ENCODE measurements around the gene SLC15A1. TPM values are rescaled to one million over a fixed set of nuclear protein-coding genes. Genes with fewer than 3 reads are reported as not detected.

SLC15A1 gene
- total RNA-seq, 1 experiment from 2014 or later: 2.6 TPM

DNA sequence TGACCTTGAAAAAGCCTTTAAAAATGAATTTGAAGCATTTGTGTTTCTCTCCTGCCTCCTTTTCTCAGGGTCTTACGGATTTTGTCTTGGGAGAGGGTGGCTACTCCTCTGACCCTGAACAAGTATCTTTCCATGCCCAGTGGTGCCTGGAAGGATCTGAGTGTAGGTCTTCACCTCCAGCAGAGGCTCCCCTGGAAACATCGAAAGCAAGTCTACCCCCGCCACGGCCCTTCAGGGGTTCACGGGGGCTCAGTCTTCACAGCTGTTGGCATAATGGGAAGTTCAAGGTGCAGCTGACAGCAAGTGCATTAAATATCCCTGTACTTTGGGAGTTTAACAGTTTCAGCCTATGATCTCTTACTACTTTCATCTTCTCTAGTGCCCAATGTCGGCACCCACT lies 42.7 kb upstream of the SLC15A1 start:
- intact Hi-C loops (cut with micrococcal nuclease): no loop called here
- Histone ChIP-seq H3K4me2 (ENCODE audit: low read length) (no peak overlapping the region), H2AFZ (ENCODE audit: low read depth, low read length, poor library complexity, severe bottlenecking) (no peak overlapping the region), H4K20me1 (ENCODE audit: insufficient read depth) (no peaks in the 10 kb centered on the region), H3K36me3 (ENCODE audit: control insufficient read depth in 1 of 2, insufficient read depth in 2 of 2, low read length in 2 of 2) (peaks cover 0 to 4% of the 10 kb centered on the region in 2 experiments; a peak in 2 of 4 replicates), H3K79me2 (ENCODE audit: insufficient read depth, low read length) (no peaks in the 10 kb centered on the region), H3K4me3 (replicated peaks in 1 of 2; ENCODE audit: low read depth in 1 of 2, low read length in 2 of 2) (no peak overlapping the region), H3K4me1 (ENCODE audit: control insufficient read depth in 1 of 2, insufficient read depth in 2 of 2, low read length in 2 of 2) (no peaks in the 10 kb centered on the region), H3K27ac (ENCODE audit: low read depth, low read length) (no peak overlapping the region), H3K27me3 (ENCODE audit: insufficient read depth, low read length) (no peaks in the 10 kb centered on the region), H3K9me2 (ENCODE audit: insufficient read depth) (no peaks in the 10 kb centered on the region), H3K9me3 (ENCODE audit: control insufficient read depth in 1 of 2, insufficient read depth in 1 of 2, low read depth in 1 of 2, low read length in 2 of 2) (no peaks in the 10 kb centered on the region), H3K9ac (ENCODE audit: low read length) (no peak overlapping the region)
- DNase-seq (ENCODE audit: low read depth, low spot score) (no peak), ATAC-seq (no peak)
- BruUV-seq (replicated peaks): no TSS peak
- TF ChIP-seq MAX (IDR thresholded peaks at IDR 0.05): no peak
- TF ChIP-seq ELF1 (IDR thresholded peaks at IDR 0.05; ENCODE audit: borderline replicate concordance, low read depth): no peak
- TF ChIP-seq CBX3 (IDR thresholded peaks at IDR 0.05; ENCODE audit: low read depth): no peak
- no peak for TF ChIP-seq ZFX (IDR thresholded peaks at IDR 0.05)
- no peak for TF ChIP-seq JUND (IDR thresholded peaks at IDR 0.05)
- TF ChIP-seq EZH2phosphoT487 (IDR thresholded peaks at IDR 0.05; ENCODE audit: borderline replicate concordance): no peak
- TF ChIP-seq, protein P1, sequence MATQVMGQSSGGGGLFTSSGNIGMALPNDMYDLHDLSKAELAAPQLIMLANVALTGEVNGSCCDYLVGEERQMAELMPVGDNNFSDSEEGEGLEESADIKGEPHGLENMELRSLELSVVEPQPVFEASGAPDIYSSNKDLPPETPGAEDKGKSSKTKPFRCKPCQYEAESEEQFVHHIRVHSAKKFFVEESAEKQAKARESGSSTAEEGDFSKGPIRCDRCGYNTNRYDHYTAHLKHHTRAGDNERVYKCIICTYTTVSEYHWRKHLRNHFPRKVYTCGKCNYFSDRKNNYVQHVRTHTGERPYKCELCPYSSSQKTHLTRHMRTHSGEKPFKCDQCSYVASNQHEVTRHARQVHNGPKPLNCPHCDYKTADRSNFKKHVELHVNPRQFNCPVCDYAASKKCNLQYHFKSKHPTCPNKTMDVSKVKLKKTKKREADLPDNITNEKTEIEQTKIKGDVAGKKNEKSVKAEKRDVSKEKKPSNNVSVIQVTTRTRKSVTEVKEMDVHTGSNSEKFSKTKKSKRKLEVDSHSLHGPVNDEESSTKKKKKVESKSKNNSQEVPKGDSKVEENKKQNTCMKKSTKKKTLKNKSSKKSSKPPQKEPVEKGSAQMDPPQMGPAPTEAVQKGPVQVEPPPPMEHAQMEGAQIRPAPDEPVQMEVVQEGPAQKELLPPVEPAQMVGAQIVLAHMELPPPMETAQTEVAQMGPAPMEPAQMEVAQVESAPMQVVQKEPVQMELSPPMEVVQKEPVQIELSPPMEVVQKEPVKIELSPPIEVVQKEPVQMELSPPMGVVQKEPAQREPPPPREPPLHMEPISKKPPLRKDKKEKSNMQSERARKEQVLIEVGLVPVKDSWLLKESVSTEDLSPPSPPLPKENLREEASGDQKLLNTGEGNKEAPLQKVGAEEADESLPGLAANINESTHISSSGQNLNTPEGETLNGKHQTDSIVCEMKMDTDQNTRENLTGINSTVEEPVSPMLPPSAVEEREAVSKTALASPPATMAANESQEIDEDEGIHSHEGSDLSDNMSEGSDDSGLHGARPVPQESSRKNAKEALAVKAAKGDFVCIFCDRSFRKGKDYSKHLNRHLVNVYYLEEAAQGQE (IDR thresholded peaks at IDR 0.05; ENCODE audit: low read depth): no peak
- TF ChIP-seq POLR2A (IDR thresholded peaks at IDR 0.05; ENCODE audit: borderline replicate concordance, extremely low read depth, insufficient read depth, insufficient read length): no peak
- TF ChIP-seq YY1 (IDR thresholded peaks at IDR 0.05; ENCODE audit: extremely low read depth, insufficient replicate concordance, low read depth, low read length): no peak
- POLR2A ChIA-PET: no interaction called here
- CTCF ChIA-PET: no interaction called here
- RAD21 ChIA-PET (ENCODE audit: low non-redundant PET in 1 of 2, low total read pairs in 2 of 2, uncharacterized antibody in 2 of 2, unreplicated experiment in 2 of 2): no interaction called here

All from HCT116 (cell line).